NCI-H2171 (cell line): ENCODE results near the gene ANKRD36C.
"Not testable (repeated sequence)": the region's sequence is repeated elsewhere in the genome, so short reads cannot be mapped to it uniquely, and the experiment has no call there.

Source experiments
- DNase-seq: peaks from one replicate; lab custom pipeline; 2025; lab: John Stamatoyannopoulos, UW

The ANKRD36C gene

GRCh38 chr2:96006248-96006647 lies 14.6 kb upstream of the ANKRD36C start:
- DNase-seq, result not testable (repeated sequence)

GRCh38 chr2:95992520-95993272 lies 1.1 kb upstream of the ANKRD36C start:
- not testable (repeated sequence) for DNase-seq

- DNase-seq, result not testable (repeated sequence)
Observed at GRCh38 chr2:95992102-95992501, 478 bp upstream of the ANKRD36C start.

DNA sequence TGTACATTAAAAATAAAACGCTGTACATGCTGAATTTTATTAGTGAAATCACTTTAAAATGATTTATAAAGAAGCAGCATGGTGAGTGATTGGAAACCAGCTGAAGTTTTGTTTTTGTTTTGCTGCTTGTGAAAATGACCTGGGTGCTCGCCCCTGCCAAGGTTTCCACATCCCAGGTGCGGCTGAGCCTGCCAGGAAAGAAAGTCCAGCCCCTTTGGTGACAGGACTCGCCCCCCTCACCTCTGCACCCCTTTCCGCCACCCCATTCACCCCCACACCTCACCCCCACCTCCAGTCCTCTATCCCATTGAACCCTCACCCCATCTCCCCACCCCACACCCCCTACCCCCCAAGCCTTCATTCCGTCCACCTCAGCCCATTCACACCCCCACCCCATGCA lies 740 bp downstream of the ANKRD36C start:
- DNase-seq, result not testable (repeated sequence)

DNA sequence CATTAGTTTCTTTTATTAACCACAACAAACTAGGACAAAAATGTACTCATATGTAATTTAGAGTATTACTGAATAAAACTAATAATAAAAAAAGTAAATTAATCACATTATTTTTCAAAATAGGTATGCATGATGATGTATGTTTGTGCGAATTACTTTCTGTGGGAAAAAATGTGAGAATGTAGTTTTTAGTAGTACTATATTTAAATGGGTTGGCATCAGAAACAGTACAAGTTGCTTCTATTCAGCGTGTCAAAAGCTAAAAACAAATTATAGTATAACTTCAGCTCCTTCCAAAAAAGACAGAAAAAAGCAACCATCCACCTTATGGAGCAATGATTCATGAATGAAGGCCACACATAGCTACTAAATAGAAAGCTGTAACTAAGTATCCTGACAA lies 40.0 kb downstream of the ANKRD36C start:
- DNase-seq, result not testable (repeated sequence)

GRCh38 chr2:95948039-95948438 lies 43.6 kb downstream of the ANKRD36C start:
- not testable (repeated sequence) for DNase-seq

DNA sequence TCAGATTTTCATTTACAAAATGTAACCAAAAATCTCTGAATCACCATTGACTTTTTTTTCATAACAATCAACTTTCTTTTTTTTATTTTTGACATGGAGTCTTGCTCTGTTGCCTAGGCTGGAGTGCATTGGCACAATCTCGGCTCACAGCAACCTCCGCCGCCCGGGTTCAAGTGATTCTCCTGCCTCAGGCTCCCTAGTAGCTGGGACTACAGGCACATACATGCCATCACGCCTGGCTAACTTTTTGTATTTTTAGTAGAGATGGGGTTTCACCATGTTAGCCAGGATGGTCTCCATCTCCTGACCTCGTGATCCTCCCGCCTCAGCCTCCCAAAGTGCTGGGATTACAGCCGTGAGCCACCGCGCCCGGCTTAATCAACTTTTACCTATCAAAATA lies 51.7 kb downstream of the ANKRD36C start:
- not testable (repeated sequence) for DNase-seq

DNA sequence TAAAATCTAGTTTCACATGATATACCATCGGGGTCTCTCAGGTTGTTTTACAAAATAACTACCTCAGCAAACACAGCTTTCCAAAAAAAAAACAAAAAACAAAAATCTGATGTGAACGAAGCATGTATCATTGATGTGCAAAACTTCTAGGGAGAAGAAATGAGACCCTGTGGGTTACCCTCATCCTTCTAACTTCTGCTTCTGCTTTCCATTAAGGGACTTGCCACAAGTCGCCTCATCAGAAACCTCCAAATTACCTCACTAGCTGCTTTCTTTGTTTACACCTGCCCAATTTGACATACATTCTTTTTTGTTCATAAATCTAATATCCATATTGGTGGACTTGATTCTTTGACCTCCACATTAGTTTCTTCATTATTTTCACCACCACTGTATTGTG lies 60.9 kb downstream of the ANKRD36C start:
- not testable (repeated sequence) for DNase-seq

GRCh38 chr2:95917007-95917406 lies 74.6 kb downstream of the ANKRD36C start:
- DNase-seq, result not testable (repeated sequence)

GRCh38 chr2:95915131-95915530 lies 76.5 kb downstream of the ANKRD36C start:
- not testable (repeated sequence) for DNase-seq

DNA sequence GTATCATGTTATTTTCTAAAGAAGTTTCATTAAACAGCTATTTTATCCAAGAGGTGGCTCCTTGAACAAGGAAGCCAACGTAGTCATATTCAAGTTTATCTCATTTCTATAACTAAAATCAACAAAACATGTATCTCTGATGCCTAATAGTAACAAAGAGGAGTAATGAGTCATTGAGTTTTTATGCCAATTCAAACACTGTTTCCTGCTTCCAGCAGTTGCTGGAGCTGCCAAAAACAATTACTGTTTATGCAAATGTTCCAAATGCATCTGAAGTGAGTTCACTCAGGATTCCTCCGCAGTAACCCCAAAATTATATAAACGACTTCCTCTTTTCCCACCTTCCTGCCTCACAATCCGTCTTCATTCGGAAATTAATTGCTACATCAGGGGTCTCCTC lies 80.2 kb downstream of the ANKRD36C start:
- not testable (repeated sequence) for DNase-seq

GRCh38 chr2:95894443-95894842 lies 97.2 kb downstream of the ANKRD36C start:
- DNase-seq, result not testable (repeated sequence)

DNA sequence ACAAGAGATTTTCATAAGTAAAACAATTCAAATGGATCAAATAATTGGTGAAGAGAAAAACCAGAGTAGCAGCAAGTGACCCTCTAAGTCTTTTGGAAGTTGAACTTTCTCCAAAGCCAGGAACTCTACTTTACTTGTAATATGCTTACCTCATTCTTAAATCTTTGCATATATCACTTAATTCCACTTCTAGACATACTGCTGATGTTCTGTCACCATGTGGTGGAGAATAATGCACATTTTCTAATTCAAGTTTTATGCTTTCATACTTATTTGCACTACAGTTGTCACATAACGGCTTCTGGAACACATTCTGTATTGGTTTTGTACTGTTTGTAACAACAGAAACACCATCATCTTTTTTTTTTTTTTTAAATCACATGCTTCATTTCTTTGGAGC lies 123.7 kb downstream of the ANKRD36C start:
- not testable (repeated sequence) for DNase-seq

DNA sequence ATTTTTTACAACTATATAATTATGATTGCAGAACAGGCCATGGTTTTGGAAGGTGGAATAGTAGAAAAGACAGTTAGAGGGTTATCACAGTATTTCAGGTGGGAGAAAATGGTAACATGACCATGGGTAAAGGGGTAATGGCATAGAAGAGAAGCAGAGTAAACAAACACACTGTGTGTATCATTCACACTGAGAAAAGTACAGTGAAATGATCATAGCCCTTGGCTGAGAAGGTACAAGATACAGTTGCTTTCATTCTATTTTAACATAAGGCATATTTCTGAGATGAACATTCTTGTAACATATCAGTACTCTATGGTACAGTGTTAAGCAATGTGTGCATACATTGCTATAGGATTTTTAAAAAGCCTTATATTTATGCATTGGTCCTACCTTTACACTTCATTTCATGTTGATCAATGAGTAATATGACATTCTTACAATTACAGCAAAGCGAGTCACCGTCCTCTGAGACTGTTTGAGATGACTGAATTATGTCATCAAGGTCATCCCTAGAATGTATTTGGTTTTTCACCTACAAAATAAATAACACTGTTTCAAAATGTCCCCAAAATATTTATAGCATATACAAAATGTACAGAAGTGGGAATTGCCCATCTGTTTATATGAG lies 124.5 kb downstream of the ANKRD36C start:
- not testable (repeated sequence) for DNase-seq

DNA sequence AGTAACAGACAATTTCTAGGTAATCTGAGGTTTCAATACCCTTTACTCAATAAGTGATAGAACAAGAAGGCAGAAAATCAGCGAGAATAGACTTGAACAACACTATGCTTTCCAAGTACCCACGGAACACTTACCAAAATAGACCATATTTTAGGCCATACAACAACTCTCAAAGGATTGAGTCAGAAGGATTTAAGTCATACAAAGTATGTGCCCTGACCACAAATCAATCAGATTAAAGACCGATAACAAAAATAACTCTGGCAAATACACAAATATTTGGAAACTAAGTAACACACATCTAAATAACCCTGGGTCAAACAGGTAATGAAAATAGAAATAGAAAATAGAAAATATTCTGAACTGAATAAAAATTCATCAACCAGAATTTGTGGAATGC lies 129.5 kb downstream of the ANKRD36C start:
- DNase-seq, result not testable (repeated sequence)

DNA sequence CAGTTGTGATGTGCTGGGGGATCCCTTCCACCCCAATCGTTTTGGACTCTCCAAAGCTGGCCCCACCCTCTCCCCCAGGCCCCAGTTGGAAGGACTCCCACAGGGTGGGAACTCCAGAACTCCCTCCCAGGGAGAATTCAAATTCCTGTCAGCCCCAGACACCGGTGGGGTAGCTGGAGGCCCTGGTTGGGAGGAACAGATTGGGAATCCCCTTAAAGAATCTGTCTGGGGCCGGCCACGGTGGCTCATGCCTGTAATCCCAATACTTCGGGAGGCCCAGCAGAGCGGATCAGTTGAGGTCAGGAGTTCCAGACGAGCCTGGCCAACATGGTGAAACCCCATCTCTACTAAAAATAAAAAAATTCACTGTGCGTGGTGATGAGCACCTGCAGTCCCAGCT lies 155.5 kb downstream of the ANKRD36C start:
- no peak for DNase-seq

GRCh38 chr2:95834077-95835013 lies 157.3 kb downstream of the ANKRD36C start:
- not testable (repeated sequence) for DNase-seq

GRCh38 chr2:95824218-95824617 lies 167.4 kb downstream of the ANKRD36C start:
- DNase-seq, result not testable (repeated sequence)

DNA sequence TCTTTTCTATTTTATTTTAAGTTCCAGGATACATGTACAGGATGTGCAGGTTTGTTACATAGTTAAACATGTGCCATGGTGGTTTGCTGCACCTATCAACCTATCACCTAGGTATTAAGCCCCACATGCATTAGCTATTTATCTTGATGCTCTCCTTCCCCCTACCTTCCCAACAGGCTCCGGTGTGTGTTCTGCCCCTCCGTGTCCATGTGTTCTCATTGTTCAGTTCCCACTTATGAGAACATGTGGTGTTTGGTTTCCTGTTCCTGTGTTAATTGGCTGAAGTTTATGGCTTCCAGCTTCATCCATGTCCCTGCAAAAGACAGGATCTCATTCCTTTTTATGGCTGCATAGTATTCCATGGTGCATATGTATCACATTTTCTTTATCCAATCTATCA lies 174.1 kb downstream of the ANKRD36C start:
- not testable (repeated sequence) for DNase-seq

GRCh38 chr2:95813311-95813710 lies 178.3 kb downstream of the ANKRD36C start:
- not testable (repeated sequence) for DNase-seq

DNA sequence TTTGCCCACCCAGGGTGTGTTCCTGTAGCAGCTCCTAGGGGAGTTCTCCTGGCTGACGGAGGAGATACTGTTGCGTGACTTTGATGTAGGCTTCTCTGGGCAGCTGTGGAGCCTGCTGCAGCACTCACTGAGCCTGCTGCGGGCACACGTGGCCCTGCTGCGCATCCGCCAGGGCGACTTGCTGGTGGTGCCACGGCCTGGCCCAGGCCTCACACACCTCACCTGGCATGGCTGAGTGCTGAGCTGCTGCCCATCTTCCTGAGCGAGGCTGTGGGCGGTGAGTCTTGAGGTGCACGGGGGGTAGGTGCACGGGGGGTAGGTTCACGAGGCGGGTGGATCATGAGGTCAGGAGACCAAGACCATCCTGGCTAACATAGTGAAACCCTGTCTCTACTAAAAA lies 191.7 kb downstream of the ANKRD36C start:
- no peak for DNase-seq
